WTC11 (cell line): ENCODE data around the gene CPXM2. TPM values are rescaled to one million over a fixed set of nuclear protein-coding genes. Genes with fewer than 3 reads are reported as not detected.

Source experiments
- ATAC-seq: fragments of 200-7000 bp; cut with Tn5 transposase; 2 replicates; pipeline ENCODE4 v1.10.0; 2021; ENCODE audit warnings: mild to moderate bottlenecking, moderate library complexity
- CTCF ChIA-PET: fragments of 300-600 bp; sonication (Branson Sonifier 250); formaldehyde crosslinking; loops from one replicate; lab custom pipeline; 2021; ENCODE audit warnings: antibody characterized with exemption; lab: Charles Lee
- POLR2A ChIA-PET: fragments of 350-600 bp; sonication (Branson Sonifier 250); formaldehyde crosslinking; loops from one replicate; lab custom pipeline; 2021; ENCODE audit warnings: antibody characterized with exemption; lab: Charles Lee
- DNase-seq: peaks from one replicate; pipeline ENCODE4 v3.0.0; 2021; ENCODE audit warnings: low spot score
- H3K27ac Mint-ChIP-seq: 2 replicates; pipeline ENCODE4 v1.8.0; 2021; ENCODE audit warnings: mixed read lengths
- H3K27me3 Mint-ChIP-seq: 2 replicates; pipeline ENCODE4 v1.8.0; 2021; ENCODE audit warnings: low read depth, mild to moderate bottlenecking, moderate library complexity, mixed read lengths
- H3K36me3 Mint-ChIP-seq: 2 replicates; pipeline ENCODE4 v1.8.0; 2021; ENCODE audit warnings: mixed read lengths
- H3K4me1 Mint-ChIP-seq: 2 replicates; pipeline ENCODE4 v1.8.0; 2022; ENCODE audit warnings: mixed read lengths
- H3K4me3 Mint-ChIP-seq: 2 replicates; pipeline ENCODE4 v1.8.0; 2021; ENCODE audit warnings: mild to moderate bottlenecking, moderate library complexity, mixed read lengths
- H3K9me3 Mint-ChIP-seq: 2 replicates; pipeline ENCODE4 v1.8.0; 2021; ENCODE audit warnings: mixed read lengths
- ARID4B ChIP-seq: sonication (generic); formaldehyde crosslinking; IDR thresholded peaks from 2 replicates; pipeline ENCODE4 v1.8.0; 2023; ENCODE audit warnings: missing genetic modification reagents, mild to moderate bottlenecking, borderline replicate concordance
- E2F1 ChIP-seq: sonication (generic); formaldehyde crosslinking; IDR thresholded peaks from 2 replicates; pipeline ENCODE4 v1.8.0; 2022; ENCODE audit warnings: mild to moderate bottlenecking, missing genetic modification reagents
- ESRRA ChIP-seq: sonication (generic); formaldehyde crosslinking; IDR thresholded peaks from 2 replicates; pipeline ENCODE4 v1.8.1; 2022; ENCODE audit warnings: mild to moderate bottlenecking, missing genetic modification reagents, borderline replicate concordance
- HMGXB4 ChIP-seq: sonication (generic); formaldehyde crosslinking; IDR thresholded peaks from 2 replicates; pipeline ENCODE4 v1.8.1; 2023; ENCODE audit warnings: mild to moderate bottlenecking, moderate library complexity, missing genetic modification reagents
- JUN ChIP-seq: sonication (generic); formaldehyde crosslinking; IDR thresholded peaks from 2 replicates; pipeline ENCODE4 v1.8.0; 2023; ENCODE audit warnings: mild to moderate bottlenecking, missing genetic modification reagents
- OVOL2 ChIP-seq: fragments of 250-450 bp; sonication (Bioruptor Pico); IDR thresholded peaks from 2 replicates; pipeline ENCODE4 v1.9.0; 2021; ENCODE audit warnings: mild to moderate bottlenecking, borderline replicate concordance
- TEAD4 ChIP-seq: sonication (generic); formaldehyde crosslinking; IDR thresholded peaks from 2 replicates; pipeline ENCODE4 v1.8.0; 2022; ENCODE audit warnings: mild to moderate bottlenecking, missing genetic modification reagents
- ZNF219 ChIP-seq: sonication (generic); formaldehyde crosslinking; IDR thresholded peaks from 2 replicates; pipeline ENCODE4 v1.8.0; 2023; ENCODE audit warnings: missing genetic modification reagents, mild to moderate bottlenecking, borderline replicate concordance
- ZNF232 ChIP-seq: sonication (generic); formaldehyde crosslinking; IDR thresholded peaks from 2 replicates; pipeline ENCODE4 v1.8.0; 2022; ENCODE audit warnings: mild to moderate bottlenecking, missing genetic modification reagents
- ZNF425 ChIP-seq: fragments of 250-450 bp; sonication (Bioruptor Pico); conservative IDR thresholded peaks from 2 replicates; pipeline ENCODE4 v1.9.0; 2021; ENCODE audit warnings: mild to moderate bottlenecking
- total RNA-seq: library from RNA; stranded (reverse); gene quantifications from 3 replicates; pipeline ENCODE4 v1.2.3, GENCODE V29; 2021
- TF ChIP-seq, protein P1 (sequence below): sonication (generic); formaldehyde crosslinking; IDR thresholded peaks from 2 replicates; pipeline ENCODE4 v1.8.0; 2022; ENCODE audit warnings: missing genetic modification reagents
- TF ChIP-seq, protein P2 (sequence below): sonication (generic); formaldehyde crosslinking; IDR thresholded peaks from 2 replicates; pipeline ENCODE4 v1.8.1; 2023; ENCODE audit warnings: mild to moderate bottlenecking, missing genetic modification reagents, moderate library complexity

The CPXM2 gene
- total RNA-seq, 1 experiment from 2014 or later: 3.4 TPM

- no peaks in the 10 kb centered on the region for H3K36me3 Mint-ChIP-seq
- no peak for DNase-seq
- H3K27ac Mint-ChIP-seq: no peak overlapping the region
- TF ChIP-seq E2F1 (no peak), JUN (CRISPR knock-in tag) (no peak), ZNF219 (CRISPR knock-in tag) (no peak), OVOL2 (CRISPR knock-in tag) (no peak), ESRRA (no peak), ARID4B (CRISPR knock-in tag) (no peak), ZNF232 (CRISPR knock-in tag) (no peak), ZNF425 (CRISPR knock-in tag) (no peak), TEAD4 (CRISPR knock-in tag) (no peak), HMGXB4 (CRISPR knock-in tag) (no peak)
- TF ChIP-seq, protein P1, sequence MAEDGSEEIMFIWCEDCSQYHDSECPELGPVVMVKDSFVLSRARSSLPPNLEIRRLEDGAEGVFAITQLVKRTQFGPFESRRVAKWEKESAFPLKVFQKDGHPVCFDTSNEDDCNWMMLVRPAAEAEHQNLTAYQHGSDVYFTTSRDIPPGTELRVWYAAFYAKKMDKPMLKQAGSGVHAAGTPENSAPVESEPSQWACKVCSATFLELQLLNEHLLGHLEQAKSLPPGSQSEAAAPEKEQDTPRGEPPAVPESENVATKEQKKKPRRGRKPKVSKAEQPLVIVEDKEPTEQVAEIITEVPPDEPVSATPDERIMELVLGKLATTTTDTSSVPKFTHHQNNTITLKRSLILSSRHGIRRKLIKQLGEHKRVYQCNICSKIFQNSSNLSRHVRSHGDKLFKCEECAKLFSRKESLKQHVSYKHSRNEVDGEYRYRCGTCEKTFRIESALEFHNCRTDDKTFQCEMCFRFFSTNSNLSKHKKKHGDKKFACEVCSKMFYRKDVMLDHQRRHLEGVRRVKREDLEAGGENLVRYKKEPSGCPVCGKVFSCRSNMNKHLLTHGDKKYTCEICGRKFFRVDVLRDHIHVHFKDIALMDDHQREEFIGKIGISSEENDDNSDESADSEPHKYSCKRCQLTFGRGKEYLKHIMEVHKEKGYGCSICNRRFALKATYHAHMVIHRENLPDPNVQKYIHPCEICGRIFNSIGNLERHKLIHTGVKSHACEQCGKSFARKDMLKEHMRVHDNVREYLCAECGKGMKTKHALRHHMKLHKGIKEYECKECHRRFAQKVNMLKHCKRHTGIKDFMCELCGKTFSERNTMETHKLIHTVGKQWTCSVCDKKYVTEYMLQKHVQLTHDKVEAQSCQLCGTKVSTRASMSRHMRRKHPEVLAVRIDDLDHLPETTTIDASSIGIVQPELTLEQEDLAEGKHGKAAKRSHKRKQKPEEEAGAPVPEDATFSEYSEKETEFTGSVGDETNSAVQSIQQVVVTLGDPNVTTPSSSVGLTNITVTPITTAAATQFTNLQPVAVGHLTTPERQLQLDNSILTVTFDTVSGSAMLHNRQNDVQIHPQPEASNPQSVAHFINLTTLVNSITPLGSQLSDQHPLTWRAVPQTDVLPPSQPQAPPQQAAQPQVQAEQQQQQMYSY (CRISPR knock-in tag): no peak
- TF ChIP-seq, protein P2, sequence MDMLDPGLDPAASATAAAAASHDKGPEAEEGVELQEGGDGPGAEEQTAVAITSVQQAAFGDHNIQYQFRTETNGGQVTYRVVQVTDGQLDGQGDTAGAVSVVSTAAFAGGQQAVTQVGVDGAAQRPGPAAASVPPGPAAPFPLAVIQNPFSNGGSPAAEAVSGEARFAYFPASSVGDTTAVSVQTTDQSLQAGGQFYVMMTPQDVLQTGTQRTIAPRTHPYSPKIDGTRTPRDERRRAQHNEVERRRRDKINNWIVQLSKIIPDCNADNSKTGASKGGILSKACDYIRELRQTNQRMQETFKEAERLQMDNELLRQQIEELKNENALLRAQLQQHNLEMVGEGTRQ (CRISPR knock-in tag): no peak
- peaks cover 29% of the 10 kb centered on the region for H3K27me3 Mint-ChIP-seq
- H3K9me3 Mint-ChIP-seq: no peaks in the 10 kb centered on the region
- peaks cover 17% of the 10 kb centered on the region for H3K4me1 Mint-ChIP-seq
- H3K4me3 Mint-ChIP-seq: no peak overlapping the region
- POLR2A ChIA-PET: interaction anchor here (0.6 kb wide), 1 partner anchor 314 kb away, joined by 3 read pairs; no protein-coding TSS in a partner anchor
- ATAC-seq: no peak
- CTCF ChIA-PET: interaction anchor here (0.9 kb wide), 1 partner anchor 101 kb away, joined by 4 read pairs; no protein-coding TSS in a partner anchor
Measured at GRCh38 chr10:123893651-123894050, 2.0 kb upstream of the CPXM2 start.
